HepG2 (cell line): ENCODE results near the gene CHRD. TPM values are rescaled to one million over a fixed set of nuclear protein-coding genes. Genes with fewer than 3 reads are reported as not detected.

Experiments used
- GABPA ChIP-seq, 2 experiments: IDR thresholded peaks; 2 replicates each; pipeline ENCODE4 v1.6.1; 2011 to 2016; ENCODE audit warnings: low read depth in 2 of 2, low read length in 1 of 2, missing biosample characterization in 1 of 2, missing genetic modification characterization in 1 of 2
- GFI1 ChIP-seq: sonication (generic); formaldehyde crosslinking; IDR thresholded peaks from 2 replicates; pipeline ENCODE4 v1.5.0; 2020; ENCODE audit warnings: missing genetic modification reagents, mild to moderate bottlenecking, borderline replicate concordance
- GPBP1L1 ChIP-seq: sonication (generic); formaldehyde crosslinking; IDR thresholded peaks from 2 replicates; pipeline ENCODE4 v1.5.0; 2020; ENCODE audit warnings: mild to moderate bottlenecking, missing genetic modification reagents
- HES4 ChIP-seq: sonication (generic); formaldehyde crosslinking; IDR thresholded peaks from 2 replicates; pipeline ENCODE4 v1.9.0; 2021; ENCODE audit warnings: mild to moderate bottlenecking, missing genetic modification reagents, borderline replicate concordance
- NCOA5 ChIP-seq: sonication (generic); formaldehyde crosslinking; IDR thresholded peaks from 2 replicates; pipeline ENCODE4 v1.4.0; 2020; ENCODE audit warnings: missing genetic modification reagents
- NR2C2 ChIP-seq: sonication (generic); formaldehyde crosslinking; IDR thresholded peaks from 2 replicates; pipeline ENCODE4 v1.4.0; 2020; ENCODE audit warnings: missing genetic modification reagents, mild to moderate bottlenecking, moderate library complexity, borderline replicate concordance
- REPIN1 ChIP-seq: sonication (generic); formaldehyde crosslinking; IDR thresholded peaks from 2 replicates; pipeline ENCODE4 v1.8.0; 2022; ENCODE audit warnings: missing genetic modification reagents, low read depth, mild to moderate bottlenecking, borderline replicate concordance
- RXRA ChIP-seq: sonication (generic); formaldehyde crosslinking; IDR thresholded peaks from 2 replicates; pipeline ENCODE4 v1.5.1; 2020; ENCODE audit warnings: missing genetic modification reagents
- YEATS4 ChIP-seq: sonication (generic); formaldehyde crosslinking; IDR thresholded peaks from 2 replicates; pipeline ENCODE4 v1.4.0; 2020; ENCODE audit warnings: missing genetic modification reagents, borderline replicate concordance
- ZEB1 ChIP-seq: IDR thresholded peaks from 2 replicates; pipeline ENCODE4 v1.6.1; 2012; ENCODE audit warnings: mild to moderate bottlenecking, low read depth, inconsistent platforms; ENCODE audit not compliant: insufficient replicate concordance
- ZNF20 ChIP-seq: sonication (generic); formaldehyde crosslinking; IDR thresholded peaks from 2 replicates; pipeline ENCODE4 v1.4.0; 2020; ENCODE audit warnings: mild to moderate bottlenecking, moderate library complexity, missing genetic modification reagents
- ZNF234 ChIP-seq: sonication (generic); formaldehyde crosslinking; conservative IDR thresholded peaks from 2 replicates; pipeline ENCODE4 v1.5.1; 2020; ENCODE audit warnings: mild to moderate bottlenecking, missing genetic modification reagents
- ZNF292 ChIP-seq: sonication (generic); formaldehyde crosslinking; IDR thresholded peaks from 2 replicates; pipeline ENCODE4 v1.8.1; 2022; ENCODE audit warnings: mild to moderate bottlenecking, low read depth, missing genetic modification reagents, borderline replicate concordance
- ZNF350 ChIP-seq: sonication (generic); formaldehyde crosslinking; IDR thresholded peaks from 2 replicates; pipeline ENCODE4 v1.4.0; 2020; ENCODE audit warnings: mild to moderate bottlenecking, low read depth, missing genetic modification reagents, borderline replicate concordance
- ZNF607 ChIP-seq: sonication (generic); formaldehyde crosslinking; IDR thresholded peaks from 2 replicates; pipeline ENCODE4 v1.5.1; 2020; ENCODE audit warnings: missing genetic modification reagents, mild to moderate bottlenecking, borderline replicate concordance
- ZNF766 ChIP-seq: sonication (generic); formaldehyde crosslinking; IDR thresholded peaks from 2 replicates; pipeline ENCODE4 v1.5.0; 2020; ENCODE audit warnings: missing genetic modification reagents, borderline replicate concordance
- ZNF878 ChIP-seq: sonication (generic); formaldehyde crosslinking; IDR thresholded peaks from 2 replicates; pipeline ENCODE4 v1.8.1; 2023; ENCODE audit warnings: mild to moderate bottlenecking, missing genetic modification reagents, moderate library complexity
- ZSCAN31 ChIP-seq: sonication (generic); formaldehyde crosslinking; IDR thresholded peaks from 2 replicates; pipeline ENCODE4 v1.5.0; 2020; ENCODE audit warnings: low read depth, mild to moderate bottlenecking, missing genetic modification reagents
- ZXDC ChIP-seq: sonication (generic); formaldehyde crosslinking; IDR thresholded peaks from 2 replicates; pipeline ENCODE4 v1.5.0; 2020; ENCODE audit warnings: mild to moderate bottlenecking, missing genetic modification reagents
- polyA plus RNA-seq, 8 experiments: library from polyadenylated mRNA; depleted of rRNA in 3 of 8; stranded (reverse) in 7 of 8; unstranded in 1 of 8; fragments of >200 nt; fragmentation: Illumina TruSeq in 4 of 8; extraction: Trizol in 4 of 8; gene quantifications; 2 replicates each; pipeline versions ENCODE4 v1.2.1 to v1.2.3, GENCODE V29; 2011 to 2016; ENCODE audit warnings: low read depth in 4 of 8, missing spikeins in 1 of 8, mixed read lengths in 1 of 8; ENCODE audit not compliant: insufficient read depth in 1 of 8
- total RNA-seq, 5 experiments: library from RNA; depleted of rRNA; stranded (reverse); fragments of >200 nt; fragmentation: Illumina TruSeq; extraction: Trizol; gene quantifications; 2 replicates each; pipeline ENCODE4 v1.2.3, GENCODE V29; 2016; ENCODE audit warnings: low read depth in 1 of 5
- TF ChIP-seq, protein P1 (sequence below), 2 experiments: sonication (generic) in 1 of 2; formaldehyde crosslinking in 1 of 2; IDR thresholded peaks; 2 replicates each; pipeline versions ENCODE4 v1.5.1 to v1.6.1; 2011 to 2020; ENCODE audit warnings: borderline replicate concordance in 1 of 2, low read depth in 1 of 2, low read length in 1 of 2, mild to moderate bottlenecking in 1 of 2, missing genetic modification reagents in 1 of 2, moderate library complexity in 1 of 2
- TF ChIP-seq, protein P2 (sequence below), 2 experiments: fragments of 450-650 bp in 1 of 2; sonication (generic) in 1 of 2; formaldehyde crosslinking; IDR thresholded peaks; 2 replicates each; pipeline versions ENCODE4 v1.5.0 to v1.8.0; 2020 to 2022; ENCODE audit warnings: mild to moderate bottlenecking in 1 of 2, missing genetic modification reagents in 1 of 2

The CHRD gene
- total and polyA plus RNA-seq, 2 of the 13 experiments (the other 11 are each of a cell fraction or from before 2014, with no cell fraction given): 22.2 to 35.2 TPM

- peak; percentile 79 for TF ChIP-seq ZNF350 (CRISPR knock-in tag)
- TF ChIP-seq ZNF292 (CRISPR knock-in tag): peak; percentile 21; the same call in 1 of the 2 replicates
- no peak for TF ChIP-seq ZNF20 (CRISPR knock-in tag)
- TF ChIP-seq, protein P1, sequence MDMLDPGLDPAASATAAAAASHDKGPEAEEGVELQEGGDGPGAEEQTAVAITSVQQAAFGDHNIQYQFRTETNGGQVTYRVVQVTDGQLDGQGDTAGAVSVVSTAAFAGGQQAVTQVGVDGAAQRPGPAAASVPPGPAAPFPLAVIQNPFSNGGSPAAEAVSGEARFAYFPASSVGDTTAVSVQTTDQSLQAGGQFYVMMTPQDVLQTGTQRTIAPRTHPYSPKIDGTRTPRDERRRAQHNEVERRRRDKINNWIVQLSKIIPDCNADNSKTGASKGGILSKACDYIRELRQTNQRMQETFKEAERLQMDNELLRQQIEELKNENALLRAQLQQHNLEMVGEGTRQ (IDR thresholded peaks at IDR 0.05; ENCODE audit: low read depth, low read length): no peak
- TF ChIP-seq, protein P1 (CRISPR knock-in tag; IDR thresholded peaks at IDR 0.05; ENCODE audit: borderline replicate concordance): no peak
- 0 out of 2 replicates have a peak, but pooled peaks have one; percentile 41 for TF ChIP-seq ZNF878 (CRISPR knock-in tag)
- TF ChIP-seq NR2C2 (CRISPR knock-in tag): peak; percentile 86
- no peak for TF ChIP-seq ZNF234 (CRISPR knock-in tag)
- TF ChIP-seq, protein P2, sequence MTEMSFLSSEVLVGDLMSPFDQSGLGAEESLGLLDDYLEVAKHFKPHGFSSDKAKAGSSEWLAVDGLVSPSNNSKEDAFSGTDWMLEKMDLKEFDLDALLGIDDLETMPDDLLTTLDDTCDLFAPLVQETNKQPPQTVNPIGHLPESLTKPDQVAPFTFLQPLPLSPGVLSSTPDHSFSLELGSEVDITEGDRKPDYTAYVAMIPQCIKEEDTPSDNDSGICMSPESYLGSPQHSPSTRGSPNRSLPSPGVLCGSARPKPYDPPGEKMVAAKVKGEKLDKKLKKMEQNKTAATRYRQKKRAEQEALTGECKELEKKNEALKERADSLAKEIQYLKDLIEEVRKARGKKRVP (CRISPR knock-in tag; IDR thresholded peaks at IDR 0.05): peak in 1 of 2 experiments; percentile 57; a peak in 2 of 4 replicates
- TF ChIP-seq RXRA: peak; percentile 91
- no peak for TF ChIP-seq ZEB1
- peak; percentile 46; the same call in 1 of the 2 replicates for TF ChIP-seq ZNF766 (CRISPR knock-in tag)
- no peak for TF ChIP-seq GPBP1L1 (CRISPR knock-in tag)
- peak; percentile 92 for TF ChIP-seq YEATS4 (CRISPR knock-in tag)
- TF ChIP-seq NCOA5 (CRISPR knock-in tag): no peak
- peak; percentile 60; the same call in 1 of the 2 replicates for TF ChIP-seq ZSCAN31
- TF ChIP-seq ZXDC (CRISPR knock-in tag): peak; percentile 69; the same call in 1 of the 2 replicates
- peak; percentile 70 for TF ChIP-seq GABPA (IDR thresholded peaks at IDR 0.05; ENCODE audit: low read depth, low read length)
- TF ChIP-seq GABPA (CRISPR knock-in tag; IDR thresholded peaks at IDR 0.05; ENCODE audit: low read depth): peak; percentile 95
- 0 out of 2 replicates have a peak, but pooled peaks have one; percentile 62 for TF ChIP-seq ZNF607 (CRISPR knock-in tag)
- no peak for TF ChIP-seq HES4 (CRISPR knock-in tag)
- TF ChIP-seq REPIN1: peak; percentile 87
- TF ChIP-seq GFI1 (CRISPR knock-in tag): peak; percentile 29; the same call in 1 of the 2 replicates
Measured at GRCh38 chr3:184377882-184378445, 1.9 kb upstream of the CHRD start, which contains the start of gene THPO (continued).
